HuH-7 (cell line): ENCODE data around the gene SCTR.
A peak's percentile ranks its signal among the peaks of the same experiment; 100 is the strongest.

Experiments used
- DNase-seq: peaks from one replicate; pipeline ENCODE4 v3.0.0; 2011; ENCODE audit warnings: low spot score

SCTR gene

GRCh38 chr2:119442850-119443249 lies 81.4 kb downstream of the SCTR start:
- no peak for DNase-seq

- no peak for DNase-seq
Measured at GRCh38 chr2:119442226-119442619, 82.1 kb downstream of the SCTR start.

GRCh38 chr2:119441376-119442225 lies 82.7 kb downstream of the SCTR start:
- no peak for DNase-seq

- DNase-seq, result no peak
Measured at GRCh38 chr2:119440873-119441272, 83.4 kb downstream of the SCTR start.

GRCh38 chr2:119440501-119440870 lies 83.8 kb downstream of the SCTR start:
- no peak for DNase-seq

- no peak for DNase-seq
Measured at GRCh38 chr2:119439574-119440500, 84.4 kb downstream of the SCTR start.

GRCh38 chr2:119438726-119439284 lies 85.5 kb downstream of the SCTR start:
- no peak for DNase-seq

GRCh38 chr2:119438128-119438656 lies 86.1 kb downstream of the SCTR start:
- DNase-seq, result peak; percentile 96

GRCh38 chr2:119436993-119437772 lies 87.1 kb downstream of the SCTR start:
- DNase-seq, result no peak

GRCh38 chr2:119435953-119436297 lies 88.4 kb downstream of the SCTR start:
- no peak for DNase-seq

GRCh38 chr2:119435081-119435952 lies 89.0 kb downstream of the SCTR start:
- DNase-seq, result no peak

- no peak for DNase-seq
Measured at GRCh38 chr2:119434664-119435063, 89.6 kb downstream of the SCTR start.

GRCh38 chr2:119433636-119434327 lies 90.5 kb downstream of the SCTR start:
- DNase-seq, result peak; percentile 68

- no peak for DNase-seq
Measured at GRCh38 chr2:119432851-119433522, 91.3 kb downstream of the SCTR start.

GRCh38 chr2:119431976-119432850 lies 92.1 kb downstream of the SCTR start:
- DNase-seq, result no peak

GRCh38 chr2:119431155-119431975 lies 92.9 kb downstream of the SCTR start, which contains the start of gene TMEM37:
TSS of gene TMEM37 (plus strand) at chr2:119431854. CDS start at chr2:119431904, 50 bp downstream.
- peak; percentile 83 for DNase-seq

- no peak for DNase-seq
Measured at GRCh38 chr2:119430023-119430498, 94.2 kb downstream of the SCTR start.
